COLO668 (cell line): Measurements from ENCODE around the gene NUDT21.
"Not testable (repeated sequence)": the region's sequence is repeated elsewhere in the genome, so short reads cannot be mapped to it uniquely, and the experiment has no call there.

Experiments used
- DNase-seq: peaks from one replicate; lab custom pipeline; 2025; ENCODE audit not compliant: unreplicated experiment; lab: John Stamatoyannopoulos, UW

The NUDT21 gene

DNA sequence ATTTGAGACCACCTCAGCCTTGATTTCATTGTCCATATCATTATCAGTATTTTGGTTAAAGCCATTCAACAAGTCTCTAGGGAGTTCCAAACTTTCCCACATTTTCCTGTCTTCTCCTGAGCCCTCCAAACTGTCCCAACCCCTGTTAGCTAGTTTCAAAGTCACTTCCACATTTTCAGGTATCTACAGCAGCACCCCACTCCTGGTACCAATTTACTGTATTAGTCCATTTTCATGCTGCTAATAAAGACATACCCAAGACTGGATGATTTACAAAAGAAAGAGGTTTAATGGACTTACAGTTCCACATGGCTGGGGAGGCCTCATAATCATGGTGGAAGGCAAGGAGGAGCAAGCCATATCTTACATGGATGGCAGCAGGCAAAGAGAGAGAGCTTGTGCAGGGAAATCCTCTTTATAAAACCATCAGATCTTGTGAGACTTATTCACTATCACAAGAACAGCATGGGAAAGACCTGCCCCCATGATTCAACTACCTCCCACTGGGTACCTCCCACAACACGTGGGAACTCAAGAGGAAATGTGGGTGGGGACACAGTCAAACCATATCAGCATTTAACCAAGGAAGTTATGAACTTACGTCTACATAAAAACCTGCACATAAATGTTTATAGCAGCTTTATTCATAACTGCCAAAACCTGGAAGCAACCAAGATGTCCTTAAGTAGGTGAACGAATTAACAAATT is 70.2 kb downstream of the NUDT21 start:
- DNase-seq: not testable (repeated sequence)
